Effector memory CD4-positive, alpha-beta T cell (primary cell): ENCODE measurements around the gene NOCT.
"Not testable (repeated sequence)": the region's sequence is repeated elsewhere in the genome, so short reads cannot be mapped to it uniquely, and the experiment has no call there.

Experiments
- DNase-seq, 3 donors: peaks; one replicate each; pipeline ENCODE4 v3.0.0-alpha.2; 2020
- H3K27ac ChIP-seq: 2 replicates; pipeline ENCODE4 v1.7.0; 2013; ENCODE audit warnings: mild to moderate bottlenecking, low read length, moderate library complexity; ENCODE audit not compliant: insufficient read depth, poor library complexity, severe bottlenecking
- H3K27me3 ChIP-seq: replicated peaks from 2 replicates; pipeline ENCODE4 v1.7.0; 2013; ENCODE audit warnings: mild to moderate bottlenecking, low read length; ENCODE audit not compliant: insufficient read depth, control insufficient read depth, poor library complexity, severe bottlenecking
- H3K36me3 ChIP-seq: 2 replicates; pipeline ENCODE4 v1.7.0; 2013; ENCODE audit warnings: mild to moderate bottlenecking, low read length, moderate library complexity; ENCODE audit not compliant: control insufficient read depth, insufficient read depth
- H3K4me1 ChIP-seq: 2 replicates; pipeline ENCODE4 v1.7.0; 2013; ENCODE audit warnings: low read length, mild to moderate bottlenecking; ENCODE audit not compliant: control insufficient read depth, insufficient read depth, poor library complexity, severe bottlenecking
- H3K4me3 ChIP-seq: 2 replicates; pipeline ENCODE4 v1.7.0; 2013; ENCODE audit warnings: low read length, low read depth, mild to moderate bottlenecking; ENCODE audit not compliant: insufficient read depth, poor library complexity, severe bottlenecking
- H3K9me3 ChIP-seq: 2 replicates; pipeline ENCODE4 v1.7.0; 2013; ENCODE audit warnings: mild to moderate bottlenecking, low read length, moderate library complexity; ENCODE audit not compliant: control insufficient read depth

Gene NOCT

DNA sequence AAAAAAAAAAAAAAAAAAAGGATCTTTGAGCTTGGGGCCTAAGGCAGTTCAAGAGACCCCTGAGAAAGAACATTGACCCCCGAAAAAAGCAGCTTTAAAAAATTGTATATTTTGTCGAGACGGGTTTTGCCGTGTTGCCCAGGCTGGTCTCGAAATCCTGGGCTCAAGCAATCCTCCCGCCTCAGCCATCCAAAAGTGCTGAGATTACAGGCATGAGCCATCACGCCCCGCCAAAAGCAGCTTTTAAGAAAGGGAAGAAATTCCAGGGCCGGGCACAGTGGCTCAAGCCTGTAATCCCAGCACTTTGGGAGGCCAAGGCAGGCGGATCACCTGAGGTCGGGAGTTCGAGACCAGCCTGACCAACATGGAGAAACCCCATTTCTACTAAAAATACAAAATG is 5.5 kb downstream of the NOCT start:
- not testable (repeated sequence) for DNase-seq, H3K36me3 ChIP-seq, H3K4me1 ChIP-seq, H3K9me3 ChIP-seq, H3K27ac ChIP-seq, H3K27me3 ChIP-seq, H3K4me3 ChIP-seq

DNA sequence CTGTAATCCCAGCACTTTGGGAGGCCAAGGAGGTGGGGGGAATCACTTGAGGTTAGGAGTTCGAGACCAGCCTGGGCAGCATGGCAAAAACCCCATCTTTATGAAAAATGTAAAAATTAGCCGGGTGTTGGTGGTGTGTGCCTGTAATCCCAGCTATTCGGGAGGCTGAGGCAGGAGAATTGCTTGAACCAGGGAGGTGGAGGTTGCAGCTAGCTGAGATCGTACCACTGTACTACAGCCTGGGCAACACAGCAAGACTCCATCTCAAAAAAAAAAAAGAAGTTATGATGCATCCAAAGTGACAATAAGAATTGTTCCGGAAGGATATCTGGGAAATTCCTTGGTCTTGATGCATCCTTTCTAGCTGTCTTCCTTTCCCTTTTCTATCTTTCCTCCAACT is 7.3 kb downstream of the NOCT start:
- no peaks in the 10 kb centered on the region for H3K36me3 ChIP-seq
- H3K4me1 ChIP-seq: no peaks in the 10 kb centered on the region
- H3K4me3 ChIP-seq: no peak overlapping the region
- H3K9me3 ChIP-seq: no peaks in the 10 kb centered on the region
- no peak overlapping the region for H3K27ac ChIP-seq
- H3K27me3 ChIP-seq: no peaks in the 10 kb centered on the region
- no peak for DNase-seq

GRCh38 chr4:139024686-139025085 is 9.1 kb downstream of the NOCT start:
- no peak for DNase-seq
- Histone ChIP-seq H3K4me1 (no peaks in the 10 kb centered on the region), H3K4me3 (no peak overlapping the region), H3K27ac (no peak overlapping the region), H3K9me3 (no peaks in the 10 kb centered on the region), H3K27me3 (no peaks in the 10 kb centered on the region), H3K36me3 (no peaks in the 10 kb centered on the region)

GRCh38 chr4:139025841-139026240 is 10.3 kb downstream of the NOCT start:
- DNase-seq: no peak
- Histone ChIP-seq H3K4me3 (no peak overlapping the region), H3K36me3 (no peaks in the 10 kb centered on the region), H3K27ac (no peak overlapping the region), H3K27me3 (no peaks in the 10 kb centered on the region), H3K4me1 (no peaks in the 10 kb centered on the region), H3K9me3 (no peaks in the 10 kb centered on the region)

GRCh38 chr4:139027776-139028175 is 12.2 kb downstream of the NOCT start:
- H3K27me3 ChIP-seq: no peaks in the 10 kb centered on the region
- no peak overlapping the region for H3K27ac ChIP-seq
- no peak for DNase-seq
- no peaks in the 10 kb centered on the region for H3K9me3 ChIP-seq
- H3K36me3 ChIP-seq: no peaks in the 10 kb centered on the region
- H3K4me3 ChIP-seq: no peak overlapping the region
- H3K4me1 ChIP-seq: no peaks in the 10 kb centered on the region

DNA sequence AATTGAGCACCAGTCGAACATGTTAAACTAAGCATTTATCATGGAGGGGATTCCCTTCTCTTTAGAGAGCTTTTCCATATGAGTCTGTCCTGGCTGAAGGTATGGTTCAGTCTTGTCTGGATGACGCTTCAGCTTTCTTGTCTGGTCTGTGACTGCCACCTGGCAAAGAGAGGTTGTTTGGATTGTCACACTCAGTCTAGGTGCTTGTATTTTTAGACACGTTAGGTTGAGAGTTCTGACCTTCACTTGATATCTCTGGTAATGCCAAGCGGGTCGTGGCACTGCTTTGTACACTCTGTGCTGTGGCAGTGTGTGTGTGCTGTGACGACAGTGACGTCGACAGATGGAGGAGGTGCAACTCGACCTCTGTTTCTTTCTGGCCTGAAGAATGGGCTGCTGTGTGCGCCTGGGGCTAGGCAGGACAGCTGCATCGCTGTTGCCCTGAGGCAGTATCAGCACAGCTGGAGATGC is 12.6 kb downstream of the NOCT start:
- Histone ChIP-seq H3K9me3 (no peaks in the 10 kb centered on the region), H3K27ac (no peak overlapping the region), H3K4me1 (no peaks in the 10 kb centered on the region), H3K4me3 (no peak overlapping the region), H3K36me3 (no peaks in the 10 kb centered on the region), H3K27me3 (no peaks in the 10 kb centered on the region)
- DNase-seq: no peak

DNA sequence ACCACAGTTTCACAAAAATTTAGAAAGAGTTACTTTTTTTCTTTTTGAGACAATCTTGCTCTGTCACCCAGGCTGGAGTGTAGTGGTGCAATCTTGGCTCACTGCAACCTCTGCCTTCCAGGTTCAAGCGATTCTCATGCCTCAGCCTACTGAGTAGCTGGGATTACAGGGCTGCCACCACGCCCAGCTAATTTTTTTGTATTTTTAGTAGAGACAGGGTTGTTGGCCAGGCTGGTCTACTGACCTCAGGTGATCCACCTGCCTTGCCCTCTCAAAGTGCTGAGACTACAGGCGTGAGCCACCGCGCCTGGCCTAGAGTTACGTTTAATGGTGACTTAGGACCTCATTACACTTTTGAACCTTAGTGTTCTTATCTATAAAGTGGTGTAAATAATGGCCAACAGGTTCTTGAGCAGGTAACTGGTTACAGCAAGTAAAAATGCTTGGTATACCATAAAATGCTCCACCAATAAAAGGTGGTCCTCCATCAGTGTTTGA is 14.3 kb downstream of the NOCT start:
- DNase-seq, H3K4me1 ChIP-seq, H3K27me3 ChIP-seq, H3K4me3 ChIP-seq, H3K9me3 ChIP-seq, H3K27ac ChIP-seq, H3K36me3 ChIP-seq: not testable (repeated sequence)

GRCh38 chr4:139030614-139031235 is 15.1 kb downstream of the NOCT start:
- Histone ChIP-seq H3K4me1 (no peaks in the 10 kb centered on the region), H3K27me3 (no peaks in the 10 kb centered on the region), H3K36me3 (no peaks in the 10 kb centered on the region), H3K27ac (no peak overlapping the region), H3K4me3 (no peak overlapping the region), H3K9me3 (no peaks in the 10 kb centered on the region)
- peak; percentile 38 to 69 (median 49) for DNase-seq

GRCh38 chr4:139035650-139036049 is 20.1 kb downstream of the NOCT start:
- no peak overlapping the region for H3K4me3 ChIP-seq
- H3K4me1 ChIP-seq: peaks cover 3% of the 10 kb centered on the region
- no peaks in the 10 kb centered on the region for H3K9me3 ChIP-seq
- no peak for DNase-seq
- no peaks in the 10 kb centered on the region for H3K36me3 ChIP-seq
- no peak overlapping the region for H3K27ac ChIP-seq
- no peaks in the 10 kb centered on the region for H3K27me3 ChIP-seq

DNA sequence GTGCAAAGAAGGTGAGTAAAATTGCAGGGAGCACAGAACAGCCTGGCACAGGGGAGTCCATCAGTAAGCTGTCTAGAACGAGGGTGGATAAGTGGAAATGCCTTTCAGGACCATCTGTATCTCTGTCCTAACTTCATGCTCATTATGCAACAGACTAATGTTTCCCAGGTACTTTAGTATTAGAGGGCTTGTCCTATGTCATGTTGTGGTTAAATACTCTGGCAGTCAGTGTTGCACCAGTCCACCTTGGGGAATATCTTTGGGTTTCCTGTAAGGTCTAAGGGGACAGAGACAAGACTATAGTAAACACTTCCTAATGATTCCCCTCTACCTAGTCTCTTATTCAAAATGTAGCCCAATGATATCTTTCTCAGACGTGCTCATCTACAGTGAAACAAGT is 21.3 kb downstream of the NOCT start:
- Histone ChIP-seq H3K27ac (no peak overlapping the region), H3K36me3 (no peaks in the 10 kb centered on the region), H3K9me3 (no peaks in the 10 kb centered on the region), H3K27me3 (no peaks in the 10 kb centered on the region), H3K4me1 (peaks cover 3% of the 10 kb centered on the region), H3K4me3 (no peak overlapping the region)
- no peak for DNase-seq
